B cell (primary cell): Measurements from ENCODE around the gene ELOVL1. TPM values are rescaled to one million over a fixed set of nuclear protein-coding genes. Genes with fewer than 3 reads are reported as not detected.

Experiments used
- ATAC-seq: fragments of 200-7000 bp; cut with Tn5 transposase; one replicate; pipeline ENCODE4 v1.10.0; 2021; ENCODE audit warnings: low read depth, mild to moderate bottlenecking, moderate number of reproducible peaks, moderate library complexity
- CTCF ChIA-PET: fragments of 350-600 bp; sonication (Branson Sonifier 250); formaldehyde crosslinking; loops from one replicate; lab custom pipeline; 2021; ENCODE audit warnings: antibody characterized with exemption, inconsistent platforms; lab: Charles Lee
- POLR2A ChIA-PET: fragments of 350-600 bp; sonication (Branson Sonifier 250); formaldehyde crosslinking; loops from one replicate; lab custom pipeline; 2021; ENCODE audit warnings: antibody characterized with exemption; lab: Charles Lee
- DNase-seq: peaks from one replicate; pipeline ENCODE4 v3.0.0; 2013
- H2AFZ ChIP-seq: 2 replicates; pipeline ENCODE4 v1.6.1; 2012; ENCODE audit warnings: mild to moderate bottlenecking, low read depth, low read length; ENCODE audit not compliant: insufficient read depth, poor library complexity, severe bottlenecking
- H3K27ac ChIP-seq, 2 donors: 1 replicate in 1 of 2; 2 replicates in 1 of 2; pipeline ENCODE4 v1.5.1; 2012 to 2013; ENCODE audit warnings: low read length in 2 of 2, mild to moderate bottlenecking in 2 of 2, moderate library complexity in 1 of 2
- H3K27me3 ChIP-seq, 4 experiments: fragments of 200-600 bp in 1 of 4; sonication (generic) in 1 of 4; replicated peaks in 1 of 4; 1 replicate in 2 of 4; 2 replicates in 2 of 4; pipeline versions ENCODE4 v1.6.1 to v1.7.0; 2013 to 2016; ENCODE audit warnings: low read length in 3 of 4, mild to moderate bottlenecking in 2 of 4, mixed read lengths in 1 of 4, moderate library complexity in 1 of 4; ENCODE audit not compliant: insufficient read depth in 4 of 4, control insufficient read depth in 3 of 4; ENCODE audit errors: control extremely low read depth in 1 of 4
- H3K36me3 ChIP-seq, 2 experiments: replicated peaks in 1 of 2; 1 replicate in 1 of 2; 2 replicates in 1 of 2; pipeline versions ENCODE4 v1.6.1 to v1.7.1; 2013; ENCODE audit warnings: low read length in 1 of 2; ENCODE audit not compliant: insufficient read depth in 2 of 2, control insufficient read depth in 1 of 2; ENCODE audit errors: control extremely low read depth in 1 of 2, extremely low read depth in 1 of 2
- H3K4me1 ChIP-seq, 2 donors: fragments of 200-600 bp in 1 of 2; sonication (generic) in 1 of 2; 1 replicate in 1 of 2; 2 replicates in 1 of 2; pipeline versions ENCODE4 v1.5.1 to v1.6.1; 2013 to 2017; ENCODE audit warnings: low read length in 2 of 2; ENCODE audit not compliant: control insufficient read depth in 2 of 2, insufficient read depth in 2 of 2
- H3K4me2 ChIP-seq: replicated peaks from 2 replicates; pipeline ENCODE3; 2012; ENCODE audit warnings: mild to moderate bottlenecking, low read depth, low read length; ENCODE audit not compliant: poor library complexity, severe bottlenecking
- H3K4me3 ChIP-seq, 5 experiments: fragments of 200-600 bp in 1 of 5; sonication (generic) in 1 of 5; 1 replicate in 3 of 5; 2 replicates in 2 of 5; pipeline versions ENCODE4 v1.5.1 to v1.7.0; 2011 to 2016; ENCODE audit warnings: low read length in 4 of 5, mild to moderate bottlenecking in 4 of 5, low read depth in 2 of 5, control low read depth in 1 of 5, moderate library complexity in 1 of 5; ENCODE audit not compliant: insufficient read depth in 1 of 5; ENCODE audit errors: control extremely low read depth in 1 of 5, extremely low read depth in 1 of 5
- H3K79me2 ChIP-seq: fragments of 200-600 bp; sonication (generic); one replicate; pipeline ENCODE4 v1.6.0; 2016; ENCODE audit warnings: low read length; ENCODE audit not compliant: control insufficient read depth, insufficient read depth
- H3K9ac ChIP-seq: fragments of 200-600 bp; sonication (generic); 2 replicates; pipeline ENCODE4 v1.6.1; 2017; ENCODE audit warnings: mild to moderate bottlenecking, low read length, moderate library complexity
- H3K9me3 ChIP-seq, 3 donors: one replicate each; pipeline versions ENCODE4 v1.6.1 to v1.7.1; 2013; ENCODE audit warnings: low read length in 2 of 3; ENCODE audit not compliant: control insufficient read depth in 2 of 3, insufficient read depth in 1 of 3; ENCODE audit errors: control extremely low read depth in 1 of 3
- H4K20me1 ChIP-seq: 2 replicates; pipeline ENCODE4 v1.6.0; 2012; ENCODE audit warnings: mild to moderate bottlenecking, low read length; ENCODE audit not compliant: insufficient read depth, control insufficient read depth, poor library complexity, severe bottlenecking
- H3K27ac Mint-ChIP-seq: one replicate; pipeline ENCODE4 v1.8.0; 2021; ENCODE audit warnings: mixed read lengths
- H3K27me3 Mint-ChIP-seq: one replicate; pipeline ENCODE4 v1.8.0; 2021; ENCODE audit warnings: mixed read lengths
- H3K4me1 Mint-ChIP-seq: one replicate; pipeline ENCODE4 v1.8.0; 2021; ENCODE audit warnings: mixed read lengths
- H3K4me3 Mint-ChIP-seq: one replicate; pipeline ENCODE4 v1.8.0; 2021; ENCODE audit warnings: mixed read lengths
- H3K9me3 Mint-ChIP-seq: one replicate; pipeline ENCODE4 v1.8.0; 2022; ENCODE audit warnings: mixed read lengths; ENCODE audit not compliant: insufficient read depth
- EZH2 ChIP-seq: IDR thresholded peaks from 2 replicates; pipeline ENCODE4 v1.6.1; 2012; ENCODE audit warnings: borderline replicate concordance, low read depth, mild to moderate bottlenecking, moderate library complexity, low read length; ENCODE audit not compliant: insufficient read depth, poor library complexity, severe bottlenecking
- WGBS: methylation state at CpG from one replicate; pipeline ENCODE4 v1.1.5; 2013; ENCODE audit warnings: missing lambda C conversion rate; ENCODE audit not compliant: insufficient coverage; 5-methylcytosine and 5-hydroxymethylcytosine counted together
- intact Hi-C: fragments of 100-400 bp; cut with micrococcal nuclease; formaldehyde crosslinking; loops from one replicate; pipeline ENCODE4 v1.10.0; 2022
- polyA plus RNA-seq: library from polyadenylated mRNA; depleted of rRNA; stranded (reverse); fragments of >200 nt; gene quantifications from 2 replicates; pipeline ENCODE4 v1.2.3, GENCODE V29; 2012
- total RNA-seq, 2 donors: library from RNA; stranded (reverse); fragments of 120-200 nt in 1 of 2; gene quantifications; 1 replicate in 1 of 2; 2 replicates in 1 of 2; pipeline versions ENCODE4 v1.2.3 to v1.2.4, GENCODE V29; 2013 to 2022
- TF ChIP-seq, protein P1 (sequence below): fragments of 200-600 bp; IDR thresholded peaks from one replicate; pipeline ENCODE4 v1.8.0; 2022; ENCODE audit warnings: antibody characterized with exemption, mild to moderate bottlenecking

The ELOVL1 gene
- total and polyA plus RNA-seq, 2 donors (not counting 1 experiment from before 2014, with no cell fraction given), result 65.4 to 78.8 TPM

GRCh38 chr1:43363283-43363934 lies 4.4 kb downstream of the ELOVL1 start:
- DNase-seq (no peak), ATAC-seq (no peak)
- Histone ChIP-seq H3K27me3 (no peaks in the 10 kb centered on the region), H3K4me1 (peaks cover 16 to 26% of the 10 kb centered on the region in 2 donors), H3K4me3 (no peak overlapping the region), H4K20me1 (peaks cover 23% of the 10 kb centered on the region), H3K79me2 (peaks cover 31% of the 10 kb centered on the region), H3K36me3 (peaks cover 0 to 38% of the 10 kb centered on the region in 2 experiments), H3K4me2 (no peak overlapping the region), H2AFZ (no peak overlapping the region), H3K9me3 (no peaks in the 10 kb centered on the region), H3K27ac (peak overlapping the region in 1 of 2 donors; percentile 23), H3K9ac (no peak overlapping the region)
- no peak overlapping the region for H3K27ac Mint-ChIP-seq
- POLR2A ChIA-PET, result interaction anchor here (0.6 to 0.7 kb wide), 2 partner anchors 10 to 47 kb away, joined by 4 read pairs; no protein-coding TSS in a partner anchor
- CTCF ChIA-PET, result interaction anchor here (1.5 kb wide), 1 partner anchor 136 kb away, joined by 4 read pairs; no protein-coding TSS in a partner anchor
- no peak overlapping the region for H3K4me3 Mint-ChIP-seq
- H3K9me3 Mint-ChIP-seq, result no peaks in the 10 kb centered on the region
- TF ChIP-seq, protein P1, sequence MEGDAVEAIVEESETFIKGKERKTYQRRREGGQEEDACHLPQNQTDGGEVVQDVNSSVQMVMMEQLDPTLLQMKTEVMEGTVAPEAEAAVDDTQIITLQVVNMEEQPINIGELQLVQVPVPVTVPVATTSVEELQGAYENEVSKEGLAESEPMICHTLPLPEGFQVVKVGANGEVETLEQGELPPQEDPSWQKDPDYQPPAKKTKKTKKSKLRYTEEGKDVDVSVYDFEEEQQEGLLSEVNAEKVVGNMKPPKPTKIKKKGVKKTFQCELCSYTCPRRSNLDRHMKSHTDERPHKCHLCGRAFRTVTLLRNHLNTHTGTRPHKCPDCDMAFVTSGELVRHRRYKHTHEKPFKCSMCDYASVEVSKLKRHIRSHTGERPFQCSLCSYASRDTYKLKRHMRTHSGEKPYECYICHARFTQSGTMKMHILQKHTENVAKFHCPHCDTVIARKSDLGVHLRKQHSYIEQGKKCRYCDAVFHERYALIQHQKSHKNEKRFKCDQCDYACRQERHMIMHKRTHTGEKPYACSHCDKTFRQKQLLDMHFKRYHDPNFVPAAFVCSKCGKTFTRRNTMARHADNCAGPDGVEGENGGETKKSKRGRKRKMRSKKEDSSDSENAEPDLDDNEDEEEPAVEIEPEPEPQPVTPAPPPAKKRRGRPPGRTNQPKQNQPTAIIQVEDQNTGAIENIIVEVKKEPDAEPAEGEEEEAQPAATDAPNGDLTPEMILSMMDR, result no peak
- TF ChIP-seq EZH2, result no peak
- intact Hi-C loops, result loop anchor here (10.0 kb wide), 1 partner anchor 409 kb away; the partner anchor contains the start of gene SLC2A1
- WGBS, result 93% methylated on average over 6 of the region's 9 CpGs
- peaks cover 36% of the 10 kb centered on the region for H3K4me1 Mint-ChIP-seq
- H3K27me3 Mint-ChIP-seq, result no peaks in the 10 kb centered on the region

DNA sequence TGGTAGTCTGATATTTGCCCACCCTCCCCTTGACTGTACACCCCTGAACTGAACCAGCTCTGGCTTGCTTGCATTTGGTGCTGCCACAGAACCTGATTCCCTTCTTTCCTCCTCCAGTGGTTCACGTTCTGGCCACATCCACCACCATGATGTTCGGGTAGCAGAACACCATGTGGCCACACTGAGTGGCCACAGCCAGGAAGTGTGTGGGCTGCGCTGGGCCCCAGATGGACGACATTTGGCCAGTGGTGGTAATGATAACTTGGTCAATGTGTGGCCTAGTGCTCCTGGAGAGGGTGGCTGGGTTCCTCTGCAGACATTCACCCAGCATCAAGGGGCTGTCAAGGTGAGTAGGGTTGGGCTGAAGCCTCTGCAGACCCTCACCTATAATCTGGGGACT lies 7.2 kb downstream of the ELOVL1 start:
- Histone ChIP-seq H3K4me1 (peaks cover 9 to 18% of the 10 kb centered on the region in 2 donors), H3K4me2 (no peak overlapping the region), H3K9ac (no peak overlapping the region), H3K9me3 (no peaks in the 10 kb centered on the region), H3K4me3 (no peak overlapping the region), H2AFZ (no peak overlapping the region), H3K27ac (no peak overlapping the region), H3K36me3 (peaks cover 0 to 36% of the 10 kb centered on the region in 2 experiments), H3K79me2 (peaks cover 14% of the 10 kb centered on the region), H4K20me1 (peaks cover 8% of the 10 kb centered on the region), H3K27me3 (no peaks in the 10 kb centered on the region)
- ChIA-PET CTCF (interaction anchor here (0.7 to 1.0 kb wide), 2 partner anchors 54 to 133 kb away, joined by 3 read pairs; no protein-coding TSS in a partner anchor), POLR2A (no interaction called here)
- H3K9me3 Mint-ChIP-seq, result no peaks in the 10 kb centered on the region
- H3K4me3 Mint-ChIP-seq, result peak overlapping the region; percentile 49
- peaks cover 25% of the 10 kb centered on the region for H3K4me1 Mint-ChIP-seq
- intact Hi-C loops, result loop anchor here (10.0 kb wide), 1 partner anchor 406 kb away; the partner anchor contains the start of gene SLC2A1
- ATAC-seq, result no peak
- TF ChIP-seq, protein P1, result no peak
- TF ChIP-seq EZH2, result no peak
- H3K27ac Mint-ChIP-seq, result no peak overlapping the region
- no peak for DNase-seq
- 83% methylated on average over 1 of the region's 4 CpGs for WGBS
- H3K27me3 Mint-ChIP-seq, result no peaks in the 10 kb centered on the region
